ENCODE measurements around the gene RRAS. TPM values are rescaled to one million over a fixed set of nuclear protein-coding genes. Genes with fewer than 3 reads are reported as not detected.

Gene RRAS
- total RNA-seq, 4 donors from 2014 or later: 24.0 to 44.5 (median 28.8) TPM

GRCh38 chr19:49676784-49677230 lies 36.9 kb upstream of the RRAS start:
- peak; percentile 100 for DNase-seq
- H3K27ac ChIP-seq: peak overlapping the region; percentile 62 to 97 (median 90)
- H3K9me3 ChIP-seq: no peaks in the 10 kb centered on the region
- intact Hi-C loops (cut with DNase I): no loop called here
- H3K27me3 ChIP-seq: no peaks in the 10 kb centered on the region
- H3K36me3 ChIP-seq: peaks cover 5 to 6% of the 10 kb centered on the region in 2 donors
- H3K4me3 ChIP-seq (replicated peaks in 1 of 3): peak overlapping the region in 2 of 3 donors; percentile 74 to 90
- TF ChIP-seq POLR2A (IDR thresholded peaks at IDR 0.05) (no peak), CTCF (IDR thresholded peaks at IDR 0.05) (no peak)
- WGBS, 2 donors: 0% methylated on average over 12 to 16 of the region's 34 CpGs
- H3K4me1 ChIP-seq: peaks cover 20 to 42% of the 10 kb centered on the region in 2 donors

- WGBS, 2 donors: 2 to 4% methylated on average over 27 of the region's 27 CpGs
- Histone ChIP-seq H3K9me3 (no peaks in the 10 kb centered on the region), H3K27me3 (no peaks in the 10 kb centered on the region), H3K4me3 (replicated peaks in 1 of 3) (peak overlapping the region in 1 of 3 donors; percentile 16), H3K27ac (peak overlapping the region; percentile 86 to 97 (median 90)), H3K4me1 (peaks cover 22 to 44% of the 10 kb centered on the region in 2 donors), H3K36me3 (peaks cover 0 to under 1% of the 10 kb centered on the region in 2 donors)
- TF ChIP-seq POLR2A (IDR thresholded peaks at IDR 0.05) (peak in 1 of 2 donors; percentile 20), CTCF (IDR thresholded peaks at IDR 0.05) (no peak)
- DNase-seq: peak; percentile 85 to 89
- intact Hi-C loops (cut with DNase I): no loop called here
These were observed 36.3 kb upstream of the RRAS start for GRCh38 chr19:49676136-49676783.

- 19 to 26% methylated on average over 28 of the region's 28 CpGs for WGBS, 2 donors
- Histone ChIP-seq H3K9me3 (no peaks in the 10 kb centered on the region), H3K36me3 (no peaks in the 10 kb centered on the region), H3K27ac (peak overlapping the region; percentile 57 to 83 (median 63)), H3K4me1 (peaks cover 12 to 21% of the 10 kb centered on the region in 2 donors), H3K4me3 (replicated peaks in 1 of 3) (no peak overlapping the region), H3K27me3 (no peaks in the 10 kb centered on the region)
- peak; percentile 96 to 97 for DNase-seq
- intact Hi-C loops (cut with DNase I): no loop called here
- TF ChIP-seq CTCF (IDR thresholded peaks at IDR 0.05) (peak; percentile 70 to 88 (median 76)), POLR2A (IDR thresholded peaks at IDR 0.05) (peak in 1 of 2 donors; percentile 44)
These were observed 32.4 kb upstream of the RRAS start for GRCh38 chr19:49672131-49672919.

- H3K27me3 ChIP-seq: no peaks in the 10 kb centered on the region
- H3K36me3 ChIP-seq: no peaks in the 10 kb centered on the region
- no peak for DNase-seq
- H3K9me3 ChIP-seq: no peaks in the 10 kb centered on the region
- TF ChIP-seq POLR2A (IDR thresholded peaks at IDR 0.05) (no peak), CTCF (IDR thresholded peaks at IDR 0.05) (no peak)
- peaks cover 20% of the 10 kb centered on the region in 2 donors for H3K4me1 ChIP-seq
- WGBS, 2 donors: 86 to 90% methylated on average over 3 of the region's 3 CpGs
- H3K4me3 ChIP-seq (replicated peaks in 1 of 3): no peak overlapping the region
- intact Hi-C loops (cut with DNase I): no loop called here
- no peak overlapping the region for H3K27ac ChIP-seq
These were observed 29.6 kb upstream of the RRAS start for GRCh38 chr19:49669516-49669915.

- 89 to 97% methylated on average over 2 of the region's 2 CpGs for WGBS, 2 donors
- H3K9me3 ChIP-seq: no peaks in the 10 kb centered on the region
- H3K27me3 ChIP-seq: no peaks in the 10 kb centered on the region
- DNase-seq: no peak
- intact Hi-C loops (cut with DNase I): no loop called here
- peaks cover 20 to 26% of the 10 kb centered on the region in 2 donors for H3K4me1 ChIP-seq
- no peak for TF ChIP-seq CTCF (IDR thresholded peaks at IDR 0.05)
- no peak for TF ChIP-seq POLR2A (IDR thresholded peaks at IDR 0.05)
- peaks cover 3 to 4% of the 10 kb centered on the region in 2 donors for H3K36me3 ChIP-seq
- H3K27ac ChIP-seq: no peak overlapping the region
- H3K4me3 ChIP-seq (replicated peaks in 1 of 3): no peak overlapping the region
These were observed 27.5 kb upstream of the RRAS start for GRCh38 chr19:49667473-49667872.

Measured in thyroid gland (tissue), 4 donors.